HepG2 (cell line): ENCODE results near the gene N4BP2L1. TPM values are rescaled to one million over a fixed set of nuclear protein-coding genes. Genes with fewer than 3 reads are reported as not detected.

Experiments used
- ATF2 ChIP-seq: sonication (generic); formaldehyde crosslinking; IDR thresholded peaks from 2 replicates; pipeline ENCODE4 v1.4.0; 2020; ENCODE audit warnings: missing genetic modification reagents
- ELF3 ChIP-seq: IDR thresholded peaks from 2 replicates; pipeline ENCODE4 v1.6.1; 2016; ENCODE audit warnings: missing genetic modification reagents, missing compliant biosample characterization
- ERF ChIP-seq: IDR thresholded peaks from 2 replicates; pipeline ENCODE4 v1.6.1; 2018; ENCODE audit warnings: missing biosample characterization, missing genetic modification reagents
- KMT2B ChIP-seq: IDR thresholded peaks from 2 replicates; pipeline ENCODE4 v1.6.1; 2016; ENCODE audit warnings: missing genetic modification reagents, missing compliant biosample characterization
- MBNL3 ChIP-seq: fragments of 250-450 bp; sonication (Bioruptor Pico); conservative IDR thresholded peaks from 2 replicates; pipeline ENCODE4 v1.8.0; 2022; ENCODE audit warnings: mild to moderate bottlenecking, inconsistent platforms
- MIER2 ChIP-seq: IDR thresholded peaks from 2 replicates; pipeline ENCODE4 v1.6.1; 2016; ENCODE audit warnings: missing biosample characterization, missing genetic modification reagents
- PBX3 ChIP-seq: sonication (generic); formaldehyde crosslinking; IDR thresholded peaks from 2 replicates; pipeline ENCODE4 v1.8.1; 2023; ENCODE audit warnings: missing genetic modification reagents, inconsistent platforms, borderline replicate concordance
- POLR2G ChIP-seq: fragments of 200-400 bp; formaldehyde crosslinking; IDR thresholded peaks from 2 replicates; pipeline ENCODE4 v1.6.1; 2018; ENCODE audit warnings: mild to moderate bottlenecking, low read depth, low read length, moderate library complexity
- SALL1 ChIP-seq: sonication (generic); formaldehyde crosslinking; IDR thresholded peaks from 2 replicates; pipeline ENCODE4 v1.8.0; 2022; ENCODE audit warnings: mild to moderate bottlenecking, missing genetic modification reagents
- STAT5B ChIP-seq: sonication (generic); formaldehyde crosslinking; IDR thresholded peaks from 2 replicates; pipeline ENCODE4 v1.4.0; 2020; ENCODE audit warnings: missing genetic modification reagents
- THAP11 ChIP-seq: IDR thresholded peaks from 2 replicates; pipeline ENCODE4 v1.6.1; 2016; ENCODE audit warnings: missing biosample characterization, missing genetic modification reagents
- THRA ChIP-seq: sonication (generic); formaldehyde crosslinking; IDR thresholded peaks from 2 replicates; pipeline ENCODE4 v1.4.0; 2020; ENCODE audit warnings: missing genetic modification reagents, borderline replicate concordance
- ZBTB7B ChIP-seq: sonication (generic); formaldehyde crosslinking; IDR thresholded peaks from 2 replicates; pipeline ENCODE4 v1.4.0; 2020; ENCODE audit warnings: missing genetic modification reagents
- ZFY ChIP-seq: sonication (generic); formaldehyde crosslinking; IDR thresholded peaks from 2 replicates; pipeline ENCODE4 v1.4.0; 2020; ENCODE audit warnings: missing genetic modification reagents
- ZNF12 ChIP-seq: sonication (generic); formaldehyde crosslinking; IDR thresholded peaks from 2 replicates; pipeline ENCODE4 v1.5.0; 2020; ENCODE audit warnings: missing genetic modification reagents
- ZNF414 ChIP-seq: sonication (generic); formaldehyde crosslinking; IDR thresholded peaks from 2 replicates; pipeline ENCODE4 v1.5.0; 2020; ENCODE audit warnings: missing genetic modification reagents
- ZNF44 ChIP-seq: sonication (generic); formaldehyde crosslinking; IDR thresholded peaks from 2 replicates; pipeline ENCODE4 v1.5.1; 2020; ENCODE audit warnings: mild to moderate bottlenecking, missing genetic modification reagents
- ZSCAN30 ChIP-seq: sonication (generic); formaldehyde crosslinking; IDR thresholded peaks from 2 replicates; pipeline ENCODE4 v1.5.0; 2020; ENCODE audit warnings: mild to moderate bottlenecking, missing genetic modification reagents
- polyA plus RNA-seq, 8 experiments: library from polyadenylated mRNA; depleted of rRNA in 3 of 8; stranded (reverse) in 7 of 8; unstranded in 1 of 8; fragments of >200 nt; fragmentation: Illumina TruSeq in 4 of 8; extraction: Trizol in 4 of 8; gene quantifications; 2 replicates each; pipeline versions ENCODE4 v1.2.1 to v1.2.3, GENCODE V29; 2011 to 2016; ENCODE audit warnings: low read depth in 4 of 8, missing spikeins in 1 of 8, mixed read lengths in 1 of 8; ENCODE audit not compliant: insufficient read depth in 1 of 8
- total RNA-seq, 5 experiments: library from RNA; depleted of rRNA; stranded (reverse); fragments of >200 nt; fragmentation: Illumina TruSeq; extraction: Trizol; gene quantifications; 2 replicates each; pipeline ENCODE4 v1.2.3, GENCODE V29; 2016; ENCODE audit warnings: low read depth in 1 of 5
- TF ChIP-seq, protein P1 (sequence below), 2 experiments: sonication (generic) in 1 of 2; formaldehyde crosslinking in 1 of 2; IDR thresholded peaks; 2 replicates each; pipeline versions ENCODE4 v1.5.1 to v1.6.1; 2011 to 2020; ENCODE audit warnings: borderline replicate concordance in 1 of 2, low read depth in 1 of 2, low read length in 1 of 2, mild to moderate bottlenecking in 1 of 2, missing genetic modification reagents in 1 of 2, moderate library complexity in 1 of 2
- TF ChIP-seq, protein P2 (sequence below): IDR thresholded peaks from 2 replicates; pipeline ENCODE4 v1.6.1; 2016; ENCODE audit warnings: control low read depth

The N4BP2L1 gene
- total and polyA plus RNA-seq, 2 of the 13 experiments (the other 11 are each of a cell fraction or from before 2014, with no cell fraction given) = 13.2 to 34.5 TPM

- TF ChIP-seq ZNF414 (CRISPR knock-in tag) (peak; percentile 39; the same call in 1 of the 2 replicates), ATF2 (CRISPR knock-in tag) (peak; percentile 80; the same call in 1 of the 2 replicates), ZSCAN30 (no peak), MIER2 (CRISPR knock-in tag) (0 out of 2 replicates have a peak, but pooled peaks have one; percentile 16), THRA (CRISPR knock-in tag) (peak; percentile 65), MBNL3 (CRISPR knock-in tag) (no peak), STAT5B (CRISPR knock-in tag) (no peak), POLR2G (peak; percentile 89), ZBTB7B (CRISPR knock-in tag) (peak; percentile 89), KMT2B (peak; percentile 75), ERF (CRISPR knock-in tag) (peak; percentile 60; the same call in 1 of the 2 replicates), SALL1 (CRISPR knock-in tag) (peak; percentile 93), ZFY (CRISPR knock-in tag) (peak; percentile 52; the same call in 1 of the 2 replicates), ELF3 (CRISPR knock-in tag) (peak; percentile 89), ZNF44 (CRISPR knock-in tag) (no peak), ZNF12 (CRISPR knock-in tag) (0 out of 2 replicates have a peak, but pooled peaks have one; percentile 32), THAP11 (peak; percentile 77), PBX3 (0 out of 2 replicates have a peak, but pooled peaks have one; percentile 40)
- TF ChIP-seq, protein P1, sequence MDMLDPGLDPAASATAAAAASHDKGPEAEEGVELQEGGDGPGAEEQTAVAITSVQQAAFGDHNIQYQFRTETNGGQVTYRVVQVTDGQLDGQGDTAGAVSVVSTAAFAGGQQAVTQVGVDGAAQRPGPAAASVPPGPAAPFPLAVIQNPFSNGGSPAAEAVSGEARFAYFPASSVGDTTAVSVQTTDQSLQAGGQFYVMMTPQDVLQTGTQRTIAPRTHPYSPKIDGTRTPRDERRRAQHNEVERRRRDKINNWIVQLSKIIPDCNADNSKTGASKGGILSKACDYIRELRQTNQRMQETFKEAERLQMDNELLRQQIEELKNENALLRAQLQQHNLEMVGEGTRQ (IDR thresholded peaks at IDR 0.05; ENCODE audit: low read depth, low read length) = no peak; the same call in 1 of the 2 replicates
- TF ChIP-seq, protein P1 (CRISPR knock-in tag; IDR thresholded peaks at IDR 0.05; ENCODE audit: borderline replicate concordance) = peak; percentile 57; the same call in 1 of the 2 replicates
- TF ChIP-seq, protein P2, sequence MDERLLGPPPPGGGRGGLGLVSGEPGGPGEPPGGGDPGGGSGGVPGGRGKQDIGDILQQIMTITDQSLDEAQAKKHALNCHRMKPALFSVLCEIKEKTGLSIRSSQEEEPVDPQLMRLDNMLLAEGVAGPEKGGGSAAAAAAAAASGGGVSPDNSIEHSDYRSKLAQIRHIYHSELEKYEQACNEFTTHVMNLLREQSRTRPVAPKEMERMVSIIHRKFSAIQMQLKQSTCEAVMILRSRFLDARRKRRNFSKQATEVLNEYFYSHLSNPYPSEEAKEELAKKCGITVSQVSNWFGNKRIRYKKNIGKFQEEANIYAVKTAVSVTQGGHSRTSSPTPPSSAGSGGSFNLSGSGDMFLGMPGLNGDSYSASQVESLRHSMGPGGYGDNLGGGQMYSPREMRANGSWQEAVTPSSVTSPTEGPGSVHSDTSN = no peak
These were observed at the start of gene N4BP2L1 (continued) for GRCh38 chr13:32427852-32428580.
